DND-41 (cell line): Measurements from ENCODE around the gene SHC2.

Experiments used
- ATAC-seq: fragments of 200-7000 bp; cut with Tn5 transposase; 3 replicates; pipeline ENCODE4 v1.9.1; 2021; ENCODE audit warnings: low read depth; ENCODE audit not compliant: insufficient read depth
- DNase-seq: peaks from one replicate; pipeline ENCODE4 v3.0.0-alpha.2; 2020
- H2AFZ ChIP-seq: 2 replicates; pipeline ENCODE4 v1.6.0; 2012; ENCODE audit warnings: low read depth, low read length
- H3K27ac ChIP-seq: 2 replicates; pipeline ENCODE4 v1.5.1; 2012; ENCODE audit warnings: low read length, inconsistent platforms
- H3K27me3 ChIP-seq: fragments of 200-600 bp; sonication (generic); 2 replicates; pipeline ENCODE4 v1.6.0; 2012; ENCODE audit warnings: low read length, mild to moderate bottlenecking, inconsistent platforms; ENCODE audit not compliant: insufficient read depth, poor library complexity
- H3K36me3 ChIP-seq: 2 replicates; pipeline ENCODE4 v1.5.1; 2012; ENCODE audit warnings: low read length, inconsistent platforms; ENCODE audit not compliant: insufficient read depth
- H3K4me1 ChIP-seq: 2 replicates; pipeline ENCODE4 v1.5.1; 2012; ENCODE audit warnings: mild to moderate bottlenecking, low read length; ENCODE audit not compliant: insufficient read depth
- H3K4me2 ChIP-seq: 2 replicates; pipeline ENCODE4 v1.6.0; 2012; ENCODE audit warnings: mild to moderate bottlenecking, moderate library complexity, low read length, inconsistent platforms; ENCODE audit not compliant: insufficient read depth
- H3K4me3 ChIP-seq, 2 experiments: fragments of 200-600 bp in 1 of 2; shearing (Covaris generic) in 1 of 2; 2 replicates each; pipeline ENCODE4 v1.5.1; 2012 to 2016; ENCODE audit warnings: inconsistent platforms in 2 of 2, low read length in 2 of 2, mild to moderate bottlenecking in 2 of 2, low read depth in 1 of 2, moderate library complexity in 1 of 2
- H3K79me2 ChIP-seq: 2 replicates; pipeline ENCODE4 v1.6.0; 2012; ENCODE audit warnings: low read length, inconsistent platforms; ENCODE audit not compliant: insufficient read depth
- H3K9ac ChIP-seq: 2 replicates; pipeline ENCODE4 v1.6.0; 2012; ENCODE audit warnings: low read depth, mild to moderate bottlenecking, inconsistent platforms, low read length, moderate library complexity
- H3K9me3 ChIP-seq: 2 replicates; pipeline ENCODE4 v1.5.1; 2012; ENCODE audit warnings: low read length, moderate library complexity, mild to moderate bottlenecking, inconsistent platforms; ENCODE audit not compliant: insufficient read depth, severe bottlenecking
- H4K20me1 ChIP-seq: 2 replicates; pipeline ENCODE4 v1.6.0; 2012; ENCODE audit warnings: low read length; ENCODE audit not compliant: insufficient read depth
- CTCF ChIP-seq: IDR thresholded peaks from 2 replicates; pipeline ENCODE4 v1.5.1; 2012; ENCODE audit warnings: borderline replicate concordance, low read length, moderate library complexity, mild to moderate bottlenecking; ENCODE audit not compliant: poor library complexity, severe bottlenecking; ENCODE audit errors: extremely low read depth
- EZH2 ChIP-seq: IDR thresholded peaks from 3 replicates; pipeline ENCODE4 v1.6.1; 2012; ENCODE audit warnings: borderline replicate concordance, low read depth, mild to moderate bottlenecking, moderate library complexity, low read length, inconsistent platforms; ENCODE audit not compliant: severe bottlenecking

Gene SHC2

DNA sequence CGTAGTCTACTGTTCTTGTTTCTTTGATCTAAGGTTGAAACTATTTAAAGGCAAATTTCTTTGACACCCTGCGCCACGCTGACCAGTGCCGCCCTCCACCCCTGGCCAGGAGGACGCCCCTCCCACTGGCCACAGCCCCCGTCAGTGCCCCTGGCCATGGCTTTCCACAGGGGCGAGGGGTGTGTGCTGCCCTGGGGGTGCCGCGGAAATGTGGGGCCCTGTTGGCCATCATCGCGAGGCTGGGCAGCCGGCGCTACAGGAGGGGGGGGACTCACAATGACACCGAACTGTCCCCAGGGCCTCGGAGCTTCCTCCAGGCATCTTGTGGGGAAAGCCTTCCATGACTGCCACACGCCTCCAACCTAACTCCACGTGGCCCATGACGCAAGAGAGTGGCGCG is 10.9 kb downstream of the SHC2 start:
- DNase-seq (no peak), ATAC-seq (no peak)
- Histone ChIP-seq H2AFZ (no peak overlapping the region), H3K4me3 (no peak overlapping the region), H3K36me3 (no peaks in the 10 kb centered on the region), H3K4me1 (no peaks in the 10 kb centered on the region), H4K20me1 (no peaks in the 10 kb centered on the region), H3K9ac (no peak overlapping the region), H3K4me2 (no peak overlapping the region), H3K27ac (no peak overlapping the region), H3K9me3 (peaks cover 17% of the 10 kb centered on the region), H3K27me3 (no peaks in the 10 kb centered on the region), H3K79me2 (no peaks in the 10 kb centered on the region)
- TF ChIP-seq CTCF (no peak), EZH2 (no peak)

DNA sequence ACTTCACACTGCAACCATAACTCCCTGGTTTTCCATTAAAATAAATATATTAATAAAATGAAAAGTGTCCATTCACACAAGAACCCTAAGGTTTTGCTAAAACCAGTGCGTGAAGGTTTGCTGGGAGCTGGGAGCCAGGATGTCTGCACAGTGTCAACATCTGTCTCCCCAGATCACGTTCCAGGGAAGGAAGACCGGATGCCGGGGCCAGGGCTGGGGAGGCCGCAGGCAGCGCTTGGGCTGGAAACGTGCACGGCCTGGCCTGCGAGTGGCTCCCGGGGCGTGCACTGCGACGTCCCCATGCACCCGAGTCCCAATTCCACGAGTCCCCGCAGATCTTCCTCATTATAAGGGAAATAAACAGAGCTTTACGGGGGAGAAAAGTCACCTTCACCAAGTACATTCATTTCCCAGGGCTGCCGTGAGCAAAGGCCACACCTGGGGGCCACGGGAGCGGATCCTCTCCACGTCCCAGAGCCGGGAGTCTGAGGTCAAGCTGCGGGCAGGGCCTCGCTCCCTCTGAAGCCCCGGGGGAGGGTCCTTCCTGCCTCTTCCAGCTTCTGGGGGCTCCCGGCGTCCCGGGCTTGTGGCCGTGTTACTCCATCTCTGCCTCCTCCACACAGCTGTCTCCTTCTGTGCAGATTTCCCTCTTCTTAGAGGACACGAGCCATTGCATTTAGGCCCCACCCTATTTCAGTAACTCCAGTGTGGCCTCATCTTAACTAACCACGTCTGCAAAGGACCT is 12.8 kb downstream of the SHC2 start:
- H3K27me3 ChIP-seq, result no peaks in the 10 kb centered on the region
- ATAC-seq (no peak), DNase-seq (no peak)

DNA sequence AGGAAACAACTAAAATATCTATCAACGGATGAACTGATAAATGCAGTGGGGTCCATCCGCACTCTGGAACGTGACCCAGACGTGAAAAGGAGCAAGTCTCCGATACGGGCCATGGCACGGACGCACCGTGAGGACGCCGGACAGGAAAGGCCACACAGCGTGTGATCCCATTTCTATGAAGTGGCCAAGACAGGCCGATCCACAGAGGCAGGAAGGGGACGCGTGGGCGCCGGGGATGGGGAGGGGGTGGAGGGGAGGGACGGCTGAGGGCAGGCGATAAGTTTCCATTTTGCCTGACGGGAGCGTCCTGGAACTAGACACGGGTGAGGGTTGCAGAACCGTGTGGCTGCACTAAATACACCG is 13.8 kb downstream of the SHC2 start:
- Histone ChIP-seq H3K27ac (no peak overlapping the region), H3K9me3 (peaks cover 11% of the 10 kb centered on the region), H2AFZ (no peak overlapping the region), H3K9ac (no peak overlapping the region), H3K27me3 (no peaks in the 10 kb centered on the region), H3K36me3 (no peaks in the 10 kb centered on the region), H3K4me1 (no peaks in the 10 kb centered on the region), H3K79me2 (no peaks in the 10 kb centered on the region), H3K4me2 (no peak overlapping the region), H3K4me3 (no peak overlapping the region), H4K20me1 (no peaks in the 10 kb centered on the region)
- ATAC-seq (no peak), DNase-seq (no peak)
- TF ChIP-seq EZH2 (no peak), CTCF (no peak)

More for the DNA sequence above, 12.8 kb downstream of the SHC2 start:
- Histone ChIP-seq H3K9me3 (peaks cover 11% of the 10 kb centered on the region), H3K4me1 (no peaks in the 10 kb centered on the region), H2AFZ (no peak overlapping the region), H3K27ac (no peak overlapping the region), H3K36me3 (no peaks in the 10 kb centered on the region), H3K4me2 (no peak overlapping the region), H3K9ac (no peak overlapping the region), H3K79me2 (no peaks in the 10 kb centered on the region), H3K4me3 (no peak overlapping the region), H4K20me1 (no peaks in the 10 kb centered on the region)
- no peak for TF ChIP-seq CTCF
- no peak for TF ChIP-seq EZH2
